CD14-positive monocyte (primary cell): ENCODE results near the gene DNAH14. TPM values are rescaled to one million over a fixed set of nuclear protein-coding genes. Genes with fewer than 3 reads are reported as not detected.

Source experiments
- DNase-seq, 3 donors: peaks; one replicate each; pipeline ENCODE4 v3.0.0-alpha.2; 2011 to 2022
- H2AFZ ChIP-seq: 2 replicates; pipeline ENCODE4 v1.6.0; 2012; ENCODE audit warnings: mild to moderate bottlenecking, low read depth, low read length, inconsistent platforms; ENCODE audit not compliant: insufficient read depth, poor library complexity, severe bottlenecking
- H3K27ac ChIP-seq, 2 donors: 1 replicate in 1 of 2; 2 replicates in 1 of 2; pipeline ENCODE4 v1.5.1; 2012 to 2013; ENCODE audit warnings: low read length in 2 of 2, control low read depth in 1 of 2, inconsistent platforms in 1 of 2, low read depth in 1 of 2, mild to moderate bottlenecking in 1 of 2
- H3K27me3 ChIP-seq, 2 donors: one replicate each; pipeline versions ENCODE4 v1.6.0 to v1.6.1; 2011 to 2013; ENCODE audit warnings: low read length in 2 of 2; ENCODE audit not compliant: control insufficient read depth in 2 of 2, insufficient read depth in 2 of 2
- H3K36me3 ChIP-seq, 2 donors: replicated peaks in 1 of 2; 1 replicate in 1 of 2; 2 replicates in 1 of 2; pipeline versions ENCODE4 v1.5.1 to v1.6.1; 2012 to 2013; ENCODE audit warnings: low read length in 2 of 2, control low read depth in 1 of 2, inconsistent platforms in 1 of 2, mild to moderate bottlenecking in 1 of 2; ENCODE audit not compliant: insufficient read depth in 2 of 2, control insufficient read depth in 1 of 2
- H3K4me1 ChIP-seq, 2 donors: 1 replicate in 1 of 2; 2 replicates in 1 of 2; pipeline versions ENCODE4 v1.5.1 to v1.6.1; 2012 to 2013; ENCODE audit warnings: low read length in 2 of 2, control low read depth in 1 of 2, inconsistent platforms in 1 of 2, mild to moderate bottlenecking in 1 of 2, moderate library complexity in 1 of 2; ENCODE audit not compliant: insufficient read depth in 2 of 2, control insufficient read depth in 1 of 2
- H3K4me2 ChIP-seq: replicated peaks from 2 replicates; pipeline ENCODE3; 2012; ENCODE audit warnings: low read length, moderate library complexity, mild to moderate bottlenecking; ENCODE audit not compliant: poor library complexity, severe bottlenecking; ENCODE audit errors: extremely low read depth
- H3K4me3 ChIP-seq, 3 experiments: fragments of 200-600 bp in 1 of 3; sonication (generic) in 1 of 3; replicated peaks in 1 of 3; 1 replicate in 2 of 3; 2 replicates in 1 of 3; pipeline ENCODE4 v1.5.1; 2011 to 2013; ENCODE audit warnings: low read length in 3 of 3, mild to moderate bottlenecking in 3 of 3, control low read depth in 2 of 3, low read depth in 2 of 3, inconsistent platforms in 1 of 3, moderate library complexity in 1 of 3
- H3K79me2 ChIP-seq: 2 replicates; pipeline ENCODE4 v1.6.0; 2012; ENCODE audit warnings: mild to moderate bottlenecking, control low read depth, inconsistent platforms, low read length, moderate library complexity; ENCODE audit not compliant: insufficient read depth
- H3K9ac ChIP-seq: 2 replicates; pipeline ENCODE4 v1.6.0; 2017; ENCODE audit warnings: low read length, mild to moderate bottlenecking; ENCODE audit not compliant: insufficient read depth, poor library complexity, severe bottlenecking
- H3K9me3 ChIP-seq, 2 donors: replicated peaks in 1 of 2; 1 replicate in 1 of 2; 2 replicates in 1 of 2; pipeline versions ENCODE4 v1.5.1 to v1.6.1; 2012 to 2013; ENCODE audit warnings: low read length in 2 of 2, control low read depth in 1 of 2; ENCODE audit not compliant: control insufficient read depth in 1 of 2, insufficient read depth in 1 of 2
- H4K20me1 ChIP-seq: 2 replicates; pipeline ENCODE4 v1.6.0; 2012; ENCODE audit warnings: mild to moderate bottlenecking, low read length, control low read depth, moderate library complexity; ENCODE audit not compliant: insufficient read depth
- H3K27ac Mint-ChIP-seq, 7 donors: one replicate each; pipeline ENCODE4 v1.8.0; 2020; ENCODE audit warnings: mild to moderate bottlenecking in 7 of 7, mixed read lengths in 7 of 7, moderate library complexity in 6 of 7, inconsistent platforms in 2 of 7
- H3K27me3 Mint-ChIP-seq, 3 donors: one replicate each; pipeline ENCODE4 v1.8.0; 2021 to 2022; ENCODE audit warnings: low read depth in 3 of 3, mild to moderate bottlenecking in 3 of 3, mixed read lengths in 3 of 3, moderate library complexity in 3 of 3, inconsistent platforms in 1 of 3
- H3K36me3 Mint-ChIP-seq, 2 donors: one replicate each; pipeline ENCODE4 v1.8.0; 2020; ENCODE audit warnings: mixed read lengths in 2 of 2, inconsistent platforms in 1 of 2, mild to moderate bottlenecking in 1 of 2
- H3K4me1 Mint-ChIP-seq: one replicate; pipeline ENCODE4 v1.8.0; 2020; ENCODE audit warnings: mild to moderate bottlenecking, mixed read lengths
- H3K4me3 Mint-ChIP-seq, 2 donors: one replicate each; pipeline ENCODE4 v1.8.0; 2020; ENCODE audit warnings: mild to moderate bottlenecking in 2 of 2, mixed read lengths in 2 of 2, moderate library complexity in 1 of 2
- H3K9me3 Mint-ChIP-seq, 7 donors: one replicate each; pipeline ENCODE4 v1.8.0; 2020 to 2022; ENCODE audit warnings: mixed read lengths in 7 of 7, mild to moderate bottlenecking in 6 of 7, moderate library complexity in 6 of 7, inconsistent platforms in 2 of 7
- WGBS: methylation state at CpG from one replicate; pipeline ENCODE4 v1.1.5; 2013; ENCODE audit warnings: missing lambda C conversion rate; ENCODE audit not compliant: insufficient coverage; 5-methylcytosine and 5-hydroxymethylcytosine counted together
- intact Hi-C, 2 donors: fragments of 100-400 bp; cut with micrococcal nuclease; formaldehyde crosslinking; loops; one replicate each; pipeline versions ENCODE4 v1.15.0 to v1.15.1; 2023
- polyA plus RNA-seq, 3 donors: library from polyadenylated mRNA; depleted of rRNA in 1 of 3; unstranded in 2 of 3; stranded (reverse) in 1 of 3; fragments of 300-500 nt in 2 of 3; fragments of >200 nt in 1 of 3; fragmentation: Illumina TruSeq in 2 of 3; gene quantifications; 1 replicate in 2 of 3; 2 replicates in 1 of 3; pipeline ENCODE4 v1.2.3, GENCODE V29; 2012 to 2021
- TF ChIP-seq, protein P1 (sequence below): fragments of 200-600 bp; IDR thresholded peaks from one replicate; pipeline ENCODE4 v1.8.0; 2022; ENCODE audit warnings: antibody characterized with exemption, mild to moderate bottlenecking

DNAH14 gene
- polyA plus RNA-seq, 3 donors, result 0.83 TPM; not detected in 2

DNA sequence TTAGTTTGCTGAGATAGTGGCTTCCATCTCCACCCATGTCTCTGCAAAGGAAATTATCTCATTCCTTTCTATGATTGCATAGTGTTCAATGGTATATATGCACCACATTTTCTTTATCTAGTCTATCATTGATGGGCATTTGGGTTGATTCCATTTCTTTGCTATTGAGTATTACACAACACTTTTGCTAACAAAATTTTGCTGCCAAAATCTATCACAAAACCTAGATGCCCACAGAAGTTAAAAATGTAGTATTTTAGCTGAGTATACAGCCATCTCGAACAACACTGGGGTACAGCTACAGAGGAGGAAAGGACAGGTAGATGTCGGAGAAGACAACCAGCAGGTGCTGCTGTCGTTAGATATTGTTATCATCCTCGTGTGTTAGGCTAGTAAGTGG, 430.6 kb downstream of the DNAH14 start:
- Mint-ChIP-seq H3K27me3 (peaks cover 0 to under 1% (median 0%) of the 10 kb centered on the region in 3 donors), H3K27ac (no peak overlapping the region), H3K4me1 (no peaks in the 10 kb centered on the region), H3K9me3 (peaks cover 0 to 3% (median 0%) of the 10 kb centered on the region in 7 donors), H3K36me3 (no peaks in the 10 kb centered on the region), H3K4me3 (no peak overlapping the region)
- Histone ChIP-seq H2AFZ (no peak overlapping the region), H3K36me3 (no peaks in the 10 kb centered on the region), H3K27ac (no peak overlapping the region), H3K27me3 (no peaks in the 10 kb centered on the region), H3K4me3 (no peak overlapping the region), H3K9ac (no peak overlapping the region), H3K9me3 (no peaks in the 10 kb centered on the region), H3K4me1 (no peaks in the 10 kb centered on the region), H3K79me2 (no peaks in the 10 kb centered on the region), H4K20me1 (no peaks in the 10 kb centered on the region), H3K4me2 (no peak overlapping the region)
- DNase-seq, result no peak
- TF ChIP-seq, protein P1, sequence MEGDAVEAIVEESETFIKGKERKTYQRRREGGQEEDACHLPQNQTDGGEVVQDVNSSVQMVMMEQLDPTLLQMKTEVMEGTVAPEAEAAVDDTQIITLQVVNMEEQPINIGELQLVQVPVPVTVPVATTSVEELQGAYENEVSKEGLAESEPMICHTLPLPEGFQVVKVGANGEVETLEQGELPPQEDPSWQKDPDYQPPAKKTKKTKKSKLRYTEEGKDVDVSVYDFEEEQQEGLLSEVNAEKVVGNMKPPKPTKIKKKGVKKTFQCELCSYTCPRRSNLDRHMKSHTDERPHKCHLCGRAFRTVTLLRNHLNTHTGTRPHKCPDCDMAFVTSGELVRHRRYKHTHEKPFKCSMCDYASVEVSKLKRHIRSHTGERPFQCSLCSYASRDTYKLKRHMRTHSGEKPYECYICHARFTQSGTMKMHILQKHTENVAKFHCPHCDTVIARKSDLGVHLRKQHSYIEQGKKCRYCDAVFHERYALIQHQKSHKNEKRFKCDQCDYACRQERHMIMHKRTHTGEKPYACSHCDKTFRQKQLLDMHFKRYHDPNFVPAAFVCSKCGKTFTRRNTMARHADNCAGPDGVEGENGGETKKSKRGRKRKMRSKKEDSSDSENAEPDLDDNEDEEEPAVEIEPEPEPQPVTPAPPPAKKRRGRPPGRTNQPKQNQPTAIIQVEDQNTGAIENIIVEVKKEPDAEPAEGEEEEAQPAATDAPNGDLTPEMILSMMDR, result no peak
- 100% methylated on average over 3 of the region's 4 CpGs for WGBS
- intact Hi-C loops, result no loop called here

DNA sequence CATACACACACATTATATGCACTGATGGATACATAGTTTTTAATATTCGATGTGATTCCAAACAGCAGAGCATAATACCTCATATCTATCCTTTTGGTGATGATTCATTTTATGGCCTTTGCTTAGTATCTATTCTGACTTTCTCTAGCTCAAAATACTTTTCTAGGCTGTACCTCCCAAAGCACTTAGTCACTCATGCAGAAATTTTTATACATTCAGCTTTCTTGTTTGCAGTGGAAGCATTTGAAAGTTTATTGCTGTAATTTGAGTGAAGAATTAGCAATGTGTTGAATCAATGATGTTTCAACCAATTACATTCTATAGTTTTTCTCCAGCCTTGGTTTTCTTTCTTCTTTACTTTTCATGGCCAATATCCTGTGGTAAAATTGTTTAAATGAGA, 431.7 kb downstream of the DNAH14 start:
- peaks cover 0 to 2% (median 0%) of the 10 kb centered on the region in 3 donors for H3K27me3 Mint-ChIP-seq
- DNase-seq, result no peak
- Histone ChIP-seq H3K79me2 (no peaks in the 10 kb centered on the region), H3K27ac (no peak overlapping the region), H3K27me3 (no peaks in the 10 kb centered on the region), H4K20me1 (no peaks in the 10 kb centered on the region), H3K4me1 (no peaks in the 10 kb centered on the region), H2AFZ (no peak overlapping the region), H3K4me3 (no peak overlapping the region), H3K9ac (no peak overlapping the region), H3K36me3 (no peaks in the 10 kb centered on the region), H3K9me3 (no peaks in the 10 kb centered on the region), H3K4me2 (no peak overlapping the region)
- H3K4me3 Mint-ChIP-seq, result no peak overlapping the region
- H3K9me3 Mint-ChIP-seq, result peaks cover 0 to 3% (median 0%) of the 10 kb centered on the region in 7 donors
- TF ChIP-seq, protein P1, result no peak
- no peaks in the 10 kb centered on the region for H3K4me1 Mint-ChIP-seq
- WGBS, result no CpG with 5 or more reads among the region's 1 CpG
- H3K27ac Mint-ChIP-seq, result no peak overlapping the region
- H3K36me3 Mint-ChIP-seq, result no peaks in the 10 kb centered on the region
- intact Hi-C loops, result no loop called here
